SU-DHL-6 (cell line): ENCODE measurements around the gene PNMA1.

Experiments
- CTCF ChIP-seq: fragments of 200-600 bp; sonication (generic); IDR thresholded peaks from one replicate; pipeline ENCODE4 v1.5.1; 2017; ENCODE audit warnings: antibody characterized with exemption, mild to moderate bottlenecking, low read length, moderate library complexity; ENCODE audit not compliant: insufficient read depth, poor library complexity, severe bottlenecking
- EZH2phosphoT487 ChIP-seq: fragments of 200-600 bp; sonication (generic), shearing (Covaris generic); conservative IDR thresholded peaks from 2 replicates; pipeline ENCODE4 v1.6.1; 2018; ENCODE audit warnings: mild to moderate bottlenecking, antibody characterized with exemption, low read length, moderate library complexity, mixed read lengths

- TF ChIP-seq CTCF (no peak), EZH2phosphoT487 (no peak)
Observed at GRCh38 chr14:73678698-73679097, 35.5 kb downstream of the PNMA1 start.
